Gastrocnemius medialis (tissue), 4 donors: ENCODE measurements around the gene GGPS1.

Source experiments
- CTCF ChIP-seq, 5 experiments: fragments of 450-650 bp in 3 of 5; fragments of 200-600 bp in 2 of 5; sonication (generic) in 2 of 5; IDR thresholded peaks in 4 of 5; conservative IDR thresholded peaks in 1 of 5; 1 replicate in 4 of 5; 2 replicates in 1 of 5; pipeline ENCODE4 v1.5.1; 2016 to 2019; ENCODE audit warnings: antibody characterized with exemption in 5 of 5, mild to moderate bottlenecking in 3 of 5, moderate library complexity in 3 of 5
- POLR2A ChIP-seq, 2 donors: fragments of 450-650 bp; IDR thresholded peaks; one replicate each; pipeline ENCODE4 v1.6.1; 2017; ENCODE audit warnings: antibody characterized with exemption in 2 of 2, mild to moderate bottlenecking in 2 of 2, moderate library complexity in 2 of 2

- TF ChIP-seq CTCF (IDR thresholded peaks at IDR 0.05 in 4 of 5, conservative IDR thresholded peaks at IDR 0.05 in 1 of 5) (no peak), POLR2A (IDR thresholded peaks at IDR 0.05) (peak; percentile 74 to 84)
Measured at GRCh38 chr1:235327559-235328270, 655 bp upstream of the GGPS1 start, which contains the start of gene ARID4B.
